H1 (cell line): ENCODE data around the gene ZFYVE16. TPM values are rescaled to one million over a fixed set of nuclear protein-coding genes. Genes with fewer than 3 reads are reported as not detected.

Source experiments
- CTCF ChIA-PET: fragments of 300-600 bp; sonication (Branson Sonifier 250); formaldehyde crosslinking; loops from one replicate; lab custom pipeline; 2021; ENCODE audit not compliant: partially characterized antibody; lab: Charles Lee
- POLR2A ChIA-PET: fragments of 300-600 bp; sonication (Branson Sonifier 250); formaldehyde crosslinking; loops from one replicate; lab custom pipeline; 2021; ENCODE audit warnings: inconsistent platforms; ENCODE audit not compliant: partially characterized antibody; lab: Charles Lee
- DNase-seq, 2 experiments: peaks; one replicate each; pipeline versions ENCODE4 v3.0.0 to v3.0.0-alpha.2; 2010 to 2022; ENCODE audit warnings: low spot score in 2 of 2, low read depth in 1 of 2, mixed read lengths in 1 of 2
- FAIRE-seq: peaks from 2 replicates; lab custom pipeline; 2011; peaks lifted over from hg19 to GRCh38; lab: Jason Lieb, UNC
- H2AFZ ChIP-seq: 2 replicates; pipeline ENCODE4 v1.8.1; 2012; ENCODE audit warnings: low read length, inconsistent platforms
- H2AK5ac ChIP-seq: 2 replicates; pipeline ENCODE4 v1.6.1; 2013; ENCODE audit warnings: low read depth, low read length
- H2BK120ac ChIP-seq: replicated peaks from 2 replicates; pipeline ENCODE3; 2013; ENCODE audit warnings: low read depth, low read length, inconsistent platforms
- H2BK12ac ChIP-seq: 2 replicates; pipeline ENCODE4 v1.6.1; 2013; ENCODE audit warnings: low read depth, low read length
- H2BK15ac ChIP-seq: 2 replicates; pipeline ENCODE4 v1.6.1; 2013; ENCODE audit warnings: low read length
- H2BK20ac ChIP-seq: 2 replicates; pipeline ENCODE4 v1.6.1; 2013; ENCODE audit warnings: low read length
- H2BK5ac ChIP-seq: 2 replicates; pipeline ENCODE4 v1.6.1; 2013; ENCODE audit warnings: low read depth, low read length
- H3K14ac ChIP-seq: 2 replicates; pipeline ENCODE4 v1.6.1; 2013; ENCODE audit warnings: inconsistent platforms; ENCODE audit not compliant: insufficient read length
- H3K18ac ChIP-seq: 2 replicates; pipeline ENCODE4 v1.6.1; 2013; ENCODE audit warnings: low read length; ENCODE audit errors: extremely low read depth
- H3K23ac ChIP-seq: 2 replicates; pipeline ENCODE4 v1.6.1; 2013; ENCODE audit warnings: inconsistent platforms; ENCODE audit not compliant: insufficient read length
- H3K23me2 ChIP-seq: 2 replicates; pipeline ENCODE4 v1.6.1; 2013; ENCODE audit warnings: low read depth, low read length
- H3K27ac ChIP-seq: 2 replicates; pipeline ENCODE4 v1.6.1; 2011; ENCODE audit warnings: low read depth, low read length, inconsistent platforms
- H3K27me3 ChIP-seq, 4 experiments: replicated peaks in 1 of 4; 1 replicate in 1 of 4; 2 replicates in 3 of 4; pipeline versions ENCODE4 v1.6.1 to v1.8.1; 2011 to 2013; ENCODE audit warnings: low read length in 3 of 4, mild to moderate bottlenecking in 3 of 4, inconsistent platforms in 2 of 4, mixed read lengths in 2 of 4, moderate library complexity in 1 of 4; ENCODE audit not compliant: control insufficient read depth in 3 of 4, insufficient read depth in 3 of 4; ENCODE audit errors: extremely low read depth in 1 of 4
- H3K36me3 ChIP-seq, 4 experiments: 2 replicates each; pipeline versions ENCODE4 v1.6.1 to v1.8.1; 2011 to 2013; ENCODE audit warnings: mild to moderate bottlenecking in 4 of 4, low read length in 3 of 4, moderate library complexity in 2 of 4, control low read depth in 1 of 4, inconsistent platforms in 1 of 4; ENCODE audit not compliant: insufficient read depth in 4 of 4, control insufficient read depth in 2 of 4
- H3K4ac ChIP-seq: replicated peaks from 2 replicates; pipeline ENCODE3; 2013; ENCODE audit warnings: low read length, low read depth, mixed read lengths, inconsistent platforms; ENCODE audit not compliant: insufficient read length
- H3K4me1 ChIP-seq, 4 experiments: replicated peaks in 1 of 4; 1 replicate in 1 of 4; 2 replicates in 3 of 4; pipeline versions ENCODE4 v1.6.1 to v1.8.1; 2011 to 2013; ENCODE audit warnings: low read length in 3 of 4, inconsistent platforms in 2 of 4, mixed read lengths in 1 of 4; ENCODE audit not compliant: insufficient read depth in 4 of 4, control insufficient read depth in 3 of 4
- H3K4me2 ChIP-seq, 2 experiments: 2 replicates each; pipeline versions ENCODE4 v1.6.1 to v1.8.1; 2011 to 2013; ENCODE audit warnings: low read depth in 2 of 2, low read length in 2 of 2, control low read depth in 1 of 2, inconsistent platforms in 1 of 2, mild to moderate bottlenecking in 1 of 2; ENCODE audit not compliant: insufficient read depth in 1 of 2
- H3K4me3 ChIP-seq, 4 experiments: fragments of 200-600, 300-600 bp in 1 of 4; sonication (generic), shearing (Covaris generic), sonication (Bioruptor Twin) in 1 of 4; 2 replicates each; pipeline versions ENCODE4 v1.5.1 to v1.8.1; 2011 to 2016; ENCODE audit warnings: low read length in 4 of 4, low read depth in 3 of 4, control low read depth in 2 of 4, inconsistent platforms in 2 of 4, mild to moderate bottlenecking in 2 of 4, mixed read lengths in 1 of 4, moderate library complexity in 1 of 4; ENCODE audit not compliant: insufficient read depth in 2 of 4; ENCODE audit errors: extremely low read depth in 1 of 4
- H3K56ac ChIP-seq: replicated peaks from 2 replicates; pipeline ENCODE3; 2013; ENCODE audit warnings: low read depth, mild to moderate bottlenecking, mixed read lengths, low read length, inconsistent platforms; ENCODE audit not compliant: insufficient read length
- H3K79me1 ChIP-seq: 2 replicates; pipeline ENCODE4 v1.6.1; 2013; ENCODE audit warnings: low read depth, low read length, control low read depth
- H3K79me2 ChIP-seq, 2 experiments: 2 replicates each; pipeline versions ENCODE4 v1.6.1 to v1.8.1; 2012 to 2013; ENCODE audit warnings: low read length in 2 of 2, mild to moderate bottlenecking in 2 of 2, inconsistent platforms in 1 of 2; ENCODE audit not compliant: insufficient read depth in 2 of 2, control insufficient read depth in 1 of 2
- H3K9ac ChIP-seq, 4 experiments: replicated peaks in 1 of 4; 1 replicate in 1 of 4; 2 replicates in 3 of 4; pipeline versions ENCODE4 v1.6.1 to v1.8.1; 2011 to 2013; ENCODE audit warnings: low read depth in 3 of 4, low read length in 3 of 4, control low read depth in 2 of 4, mild to moderate bottlenecking in 2 of 4, moderate library complexity in 2 of 4, inconsistent platforms in 1 of 4; ENCODE audit errors: extremely low read depth in 1 of 4
- H3K9me3 ChIP-seq, 2 experiments: 2 replicates each; pipeline versions ENCODE4 v1.6.1 to v1.8.1; 2012 to 2013; ENCODE audit warnings: mild to moderate bottlenecking in 2 of 2, moderate library complexity in 2 of 2, control low read depth in 1 of 2, inconsistent platforms in 1 of 2, low read depth in 1 of 2, low read length in 1 of 2, mixed read lengths in 1 of 2; ENCODE audit not compliant: insufficient read depth in 2 of 2
- H4K20me1 ChIP-seq, 2 experiments: replicated peaks in 1 of 2; 2 replicates each; pipeline versions ENCODE3 to v1.8.1; 2011 to 2013; ENCODE audit warnings: inconsistent platforms in 2 of 2, low read length in 2 of 2, mild to moderate bottlenecking in 1 of 2; ENCODE audit not compliant: insufficient read depth in 2 of 2, control insufficient read depth in 1 of 2
- H4K5ac ChIP-seq: 2 replicates; pipeline ENCODE4 v1.6.1; 2013; ENCODE audit warnings: low read length, low read depth, mixed read lengths, inconsistent platforms; ENCODE audit not compliant: insufficient read length
- H4K8ac ChIP-seq: 2 replicates; pipeline ENCODE4 v1.8.0; 2013; ENCODE audit warnings: mild to moderate bottlenecking, moderate library complexity, low read length, inconsistent platforms; ENCODE audit not compliant: insufficient read depth; ENCODE audit errors: extremely low read depth
- H4K91ac ChIP-seq: replicated peaks from 2 replicates; pipeline ENCODE3; 2013; ENCODE audit warnings: low read length, mixed read lengths, inconsistent platforms; ENCODE audit not compliant: insufficient read length
- JUN ChIP-seq: IDR thresholded peaks from 2 replicates; pipeline ENCODE4 v1.6.1; 2011; ENCODE audit warnings: low read depth, mild to moderate bottlenecking, improper control_type of control experiment, low read length
- KDM1A ChIP-seq: fragments of 200-600, 300-600 bp; sonication (generic); IDR thresholded peaks from 2 replicates; pipeline ENCODE4 v1.7.1; 2016; ENCODE audit warnings: mild to moderate bottlenecking, low read length, borderline replicate concordance
- RAD21 ChIP-seq, 2 experiments: IDR thresholded peaks in 1 of 2; conservative IDR thresholded peaks in 1 of 2; 2 replicates each; pipeline ENCODE4 v1.6.1; 2011; ENCODE audit warnings: low read depth in 2 of 2, low read length in 2 of 2, improper control_type of control experiment in 1 of 2, inconsistent platforms in 1 of 2, mild to moderate bottlenecking in 1 of 2, moderate library complexity in 1 of 2
- WGBS, 2 experiments: shearing (Covaris generic) in 1 of 2; methylation state at CpG; one replicate each; pipeline versions ENCODE4 v1.1.6 to v1.1.7; 2013 to 2015; ENCODE audit warnings: low lambda C conversion rate in 2 of 2, mixed read lengths in 2 of 2, inconsistent platforms in 1 of 2, low coverage in 1 of 2, missing lambda C conversion rate in 1 of 2; ENCODE audit not compliant: insufficient replicate concordance in 2 of 2, insufficient coverage in 1 of 2, insufficient read length in 1 of 2; ENCODE audit errors: extremely low coverage in 1 of 2, missing lambda C conversion rate in 1 of 2; 5-methylcytosine and 5-hydroxymethylcytosine counted together
- polyA plus RNA-seq, 7 experiments: library from polyadenylated mRNA; depleted of rRNA in 3 of 7; stranded (reverse) in 5 of 7; unstranded in 2 of 7; fragments of >200 nt in 5 of 7; fragments of 200-250 nt in 2 of 7; gene quantifications; 1 replicate in 5 of 7; 2 replicates in 1 of 7; 4 replicates in 1 of 7; pipeline versions ENCODE4 v1.2.1 to v1.2.3, GENCODE V29; 2011 to 2013; ENCODE audit warnings: missing spikeins in 2 of 7, mixed read lengths in 2 of 7
- total RNA-seq: library from RNA; stranded (reverse); fragmentation: NEBNext Ultra II Directional; extraction: Animal tissue kit (Norgen Biotek cat#: 25700); gene quantifications from 2 replicates; pipeline ENCODE4 v1.2.1, GENCODE V29; 2021

The ZFYVE16 gene
- total and polyA plus RNA-seq, 2 of the 8 experiments (the other 6 are each of a cell fraction or from before 2014, with no cell fraction given): 3.6 to 24.2 TPM

- peak overlapping the region; percentile 97 for H3K18ac ChIP-seq
- H2BK12ac ChIP-seq: peak overlapping the region; percentile 68; the same call in 1 of the 2 replicates
- H4K20me1 ChIP-seq: no peaks in the 10 kb centered on the region
- H3K79me2 ChIP-seq: peaks cover 0 to 33% of the 10 kb centered on the region in 2 experiments; a peak in 3 of 4 replicates
- H3K4me3 ChIP-seq: peak overlapping the region; percentile 79 to 92 (median 84)
- H3K56ac ChIP-seq: peak overlapping the region; percentile 86
- H2BK15ac ChIP-seq: no peak overlapping the region
- H2BK20ac ChIP-seq: no peak overlapping the region
- H3K23me2 ChIP-seq: peaks cover 2% of the 10 kb centered on the region; the same call in 1 of the 2 replicates
- H4K5ac ChIP-seq: peak overlapping the region; percentile 98
- H3K79me1 ChIP-seq: peaks cover 4% of the 10 kb centered on the region; the same call in 1 of the 2 replicates
- no peaks in the 10 kb centered on the region; a peak in 1 of 8 replicates for H3K36me3 ChIP-seq
- H3K9me3 ChIP-seq: no peaks in the 10 kb centered on the region
- H2AFZ ChIP-seq: peak overlapping the region; percentile 99
- no peak overlapping the region for H3K14ac ChIP-seq
- 41% methylated on average over 28 of the region's 31 CpGs; no CpG with 5 or more reads in 1 of the 2 experiments for WGBS, 2 experiments
- DNase-seq: no peak
- H2BK5ac ChIP-seq: peak overlapping the region; percentile 96
- H2BK120ac ChIP-seq: peak overlapping the region; percentile 77
- no peak overlapping the region for H3K23ac ChIP-seq
- FAIRE-seq: no peak
- no peak overlapping the region for H2AK5ac ChIP-seq
- H3K4me1 ChIP-seq: no peaks in the 10 kb centered on the region
- no peak for TF ChIP-seq RAD21 (IDR thresholded peaks at IDR 0.05 in 1 of 2, conservative IDR thresholded peaks at IDR 0.05 in 1 of 2; ENCODE audit: low read depth in 2 of 2, low read length in 2 of 2)
- TF ChIP-seq KDM1A: peak; percentile 75; the same call in 1 of the 2 replicates
- no peak for TF ChIP-seq JUN
- TF ChIP-seq, all 59 proteins: peak for 1
- ChIA-PET CTCF (interaction anchor here (0.7 to 1.6 kb wide), 4 partner anchors 9 to 132 kb away, joined by 3 to 4 read pairs (median 4); no protein-coding TSS in a partner anchor), POLR2A (no interaction called here)
- H3K4ac ChIP-seq: no peak overlapping the region
- H3K27me3 ChIP-seq: no peaks in the 10 kb centered on the region
- H3K4me2 ChIP-seq: peak overlapping the region; percentile 63 to 99
- H4K8ac ChIP-seq: peak overlapping the region; percentile 98; the same call in 1 of the 2 replicates
- peak overlapping the region; percentile 96 for H3K27ac ChIP-seq
- peak overlapping the region; percentile 85 for H4K91ac ChIP-seq
- H3K9ac ChIP-seq: peak overlapping the region; percentile 70 to 96 (median 92)
Measured at GRCh38 chr5:80406980-80407734, 707 bp upstream of the ZFYVE16 start.
